Muscle layer of colon (tissue), 2 donors: ENCODE data around the gene COX19.
"Not testable (repeated sequence)": the region's sequence is repeated elsewhere in the genome, so short reads cannot be mapped to it uniquely, and the experiment has no call there.

Source experiments
- H3K27ac ChIP-seq: one replicate; pipeline ENCODE4 v1.7.0; 2013; ENCODE audit warnings: low read depth, mild to moderate bottlenecking, low read length, moderate library complexity
- H3K27me3 ChIP-seq, 2 donors: one replicate each; pipeline ENCODE4 v1.7.0; 2013; ENCODE audit warnings: low read length in 2 of 2, mild to moderate bottlenecking in 2 of 2; ENCODE audit not compliant: insufficient read depth in 2 of 2, control insufficient read depth in 1 of 2
- H3K36me3 ChIP-seq: one replicate; pipeline ENCODE4 v1.7.0; 2013; ENCODE audit warnings: mild to moderate bottlenecking, low read length; ENCODE audit not compliant: insufficient read depth
- H3K4me1 ChIP-seq: one replicate; pipeline ENCODE4 v1.7.0; 2013; ENCODE audit warnings: mild to moderate bottlenecking, low read length; ENCODE audit not compliant: insufficient read depth
- H3K4me3 ChIP-seq, 2 donors: one replicate each; pipeline ENCODE4 v1.7.0; 2013; ENCODE audit warnings: low read length in 2 of 2, low read depth in 1 of 2, mild to moderate bottlenecking in 1 of 2, moderate library complexity in 1 of 2
- H3K9ac ChIP-seq: one replicate; pipeline ENCODE4 v1.7.0; 2013; ENCODE audit warnings: low read length
- H3K9me3 ChIP-seq: one replicate; pipeline ENCODE4 v1.7.0; 2013; ENCODE audit warnings: mild to moderate bottlenecking, low read length
- donor health status: abdominal sarcoma.
- donor health status: Adenocarcinoma of cecum.

Gene COX19

GRCh38 chr7:1008733-1009363 is 33.5 kb upstream of the COX19 start:
- no peaks in the 10 kb centered on the region for H3K9me3 ChIP-seq
- H3K9ac ChIP-seq, result no peak overlapping the region
- no peak overlapping the region for H3K27ac ChIP-seq
- no peaks in the 10 kb centered on the region for H3K27me3 ChIP-seq
- no peak overlapping the region for H3K4me3 ChIP-seq
- H3K4me1 ChIP-seq, result no peaks in the 10 kb centered on the region
- H3K36me3 ChIP-seq, result peaks cover 9% of the 10 kb centered on the region

- Histone ChIP-seq H3K4me3 (no peak overlapping the region), H3K36me3 (peaks cover 9% of the 10 kb centered on the region), H3K27me3 (no peaks in the 10 kb centered on the region)
Observed at GRCh38 chr7:1007901-1008300, 32.6 kb upstream of the COX19 start.

DNA sequence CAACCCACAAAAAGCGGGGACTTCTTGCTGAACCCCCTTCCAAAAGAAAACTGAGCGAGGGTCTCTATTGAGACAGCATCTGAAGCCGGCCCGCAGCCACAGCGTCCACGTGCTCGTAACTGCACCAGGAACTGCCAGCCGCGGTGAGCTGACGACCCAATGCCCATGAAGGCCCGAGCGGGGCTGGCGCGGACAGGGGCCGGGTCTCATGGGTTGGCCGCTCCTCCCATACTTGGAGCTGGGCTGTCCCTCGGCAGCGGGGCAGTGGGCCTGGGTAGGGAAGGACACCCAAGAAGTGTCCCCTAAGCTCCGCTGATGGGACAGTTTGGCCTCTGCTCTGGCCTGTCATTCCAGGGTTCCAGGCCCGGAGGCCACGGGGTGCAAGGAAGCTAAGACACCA is 30.0 kb upstream of the COX19 start:
- Histone ChIP-seq H3K4me1 (no peaks in the 10 kb centered on the region), H3K36me3 (peaks cover 9% of the 10 kb centered on the region), H3K9me3 (no peaks in the 10 kb centered on the region), H3K27ac (no peak overlapping the region), H3K27me3 (no peaks in the 10 kb centered on the region), H3K4me3 (no peak overlapping the region), H3K9ac (no peak overlapping the region)

More at GRCh38 chr7:1007901-1008300, 32.6 kb upstream of the COX19 start:
- H3K27ac ChIP-seq, result no peak overlapping the region
- no peak overlapping the region for H3K9ac ChIP-seq
- no peaks in the 10 kb centered on the region for H3K9me3 ChIP-seq
- no peaks in the 10 kb centered on the region for H3K4me1 ChIP-seq

DNA sequence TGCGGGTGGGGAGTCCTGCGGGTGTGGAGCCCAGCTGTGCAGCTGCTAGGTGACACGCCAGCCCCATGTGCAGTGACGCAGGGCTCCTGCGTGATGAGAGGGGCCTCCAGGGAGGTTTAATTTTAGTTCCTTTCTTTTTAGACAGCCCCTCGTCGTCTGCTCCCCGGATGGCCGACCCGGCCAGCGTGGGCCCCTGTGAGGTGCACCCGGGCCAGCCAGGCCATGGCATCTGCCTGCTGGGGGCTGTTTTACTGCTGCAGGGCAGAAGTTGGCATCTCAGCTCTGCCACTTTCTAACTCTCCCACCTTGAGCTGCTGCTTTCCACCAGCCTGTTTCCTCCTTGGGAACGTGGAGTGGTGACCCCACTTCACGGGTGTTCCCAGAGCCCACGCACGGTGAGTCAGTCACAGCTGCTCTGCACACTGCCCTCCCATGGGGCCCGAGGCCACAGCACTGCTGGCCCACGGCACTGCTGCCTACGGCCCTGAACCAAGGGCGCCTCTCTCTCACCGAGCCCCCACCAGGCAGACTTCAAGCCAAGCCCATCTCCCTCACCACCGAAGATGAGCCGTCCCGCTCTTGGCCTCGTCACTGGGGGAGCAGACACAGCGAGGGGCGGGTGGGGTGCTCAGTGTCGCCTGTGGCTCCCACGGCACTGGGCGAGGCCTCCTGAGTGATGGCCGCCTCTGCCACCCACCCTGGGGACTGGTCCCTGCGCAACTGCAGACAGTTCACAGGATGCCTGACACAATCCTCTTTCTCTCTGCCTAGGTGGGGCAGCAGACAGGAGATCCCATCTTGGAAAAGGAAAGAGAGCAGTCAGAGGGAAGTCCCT is 28.9 kb upstream of the COX19 start:
- Histone ChIP-seq H3K36me3 (peaks cover 2% of the 10 kb centered on the region), H3K9me3 (no peaks in the 10 kb centered on the region)

GRCh38 chr7:1002445-1002844 is 27.1 kb upstream of the COX19 start:
- not testable (repeated sequence) for H3K27me3 ChIP-seq, H3K9me3 ChIP-seq, H3K36me3 ChIP-seq, H3K4me1 ChIP-seq, H3K4me3 ChIP-seq, H3K9ac ChIP-seq, H3K27ac ChIP-seq

More for the DNA sequence above, 28.9 kb upstream of the COX19 start:
- Histone ChIP-seq H3K27me3 (no peaks in the 10 kb centered on the region), H3K4me3 (no peak overlapping the region), H3K27ac (no peak overlapping the region), H3K9ac (no peak overlapping the region), H3K4me1 (no peaks in the 10 kb centered on the region)

DNA sequence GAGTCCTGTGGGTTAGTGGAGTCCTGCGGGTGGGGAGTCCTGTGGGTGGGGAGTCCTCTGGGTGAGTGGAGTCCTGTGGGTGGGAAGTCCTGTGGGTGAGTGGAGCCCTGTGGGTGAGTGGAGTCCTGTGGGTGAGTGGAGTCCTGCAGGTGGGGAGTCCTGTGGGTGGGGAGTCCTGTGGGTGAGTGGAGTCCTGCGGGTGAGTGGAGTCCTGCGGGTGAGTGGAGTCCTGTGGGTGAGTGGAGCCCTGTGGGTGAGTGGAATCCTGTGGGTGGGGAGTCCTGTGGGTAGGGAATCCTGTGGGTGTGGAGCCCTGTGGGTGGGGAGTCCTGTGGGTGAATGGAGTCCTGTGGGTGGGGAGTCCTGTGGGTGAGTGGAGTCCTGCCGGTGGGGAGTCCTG is 26.7 kb upstream of the COX19 start:
- not testable (repeated sequence) for H3K9me3 ChIP-seq, H3K9ac ChIP-seq, H3K4me1 ChIP-seq, H3K4me3 ChIP-seq, H3K27ac ChIP-seq, H3K36me3 ChIP-seq, H3K27me3 ChIP-seq

DNA sequence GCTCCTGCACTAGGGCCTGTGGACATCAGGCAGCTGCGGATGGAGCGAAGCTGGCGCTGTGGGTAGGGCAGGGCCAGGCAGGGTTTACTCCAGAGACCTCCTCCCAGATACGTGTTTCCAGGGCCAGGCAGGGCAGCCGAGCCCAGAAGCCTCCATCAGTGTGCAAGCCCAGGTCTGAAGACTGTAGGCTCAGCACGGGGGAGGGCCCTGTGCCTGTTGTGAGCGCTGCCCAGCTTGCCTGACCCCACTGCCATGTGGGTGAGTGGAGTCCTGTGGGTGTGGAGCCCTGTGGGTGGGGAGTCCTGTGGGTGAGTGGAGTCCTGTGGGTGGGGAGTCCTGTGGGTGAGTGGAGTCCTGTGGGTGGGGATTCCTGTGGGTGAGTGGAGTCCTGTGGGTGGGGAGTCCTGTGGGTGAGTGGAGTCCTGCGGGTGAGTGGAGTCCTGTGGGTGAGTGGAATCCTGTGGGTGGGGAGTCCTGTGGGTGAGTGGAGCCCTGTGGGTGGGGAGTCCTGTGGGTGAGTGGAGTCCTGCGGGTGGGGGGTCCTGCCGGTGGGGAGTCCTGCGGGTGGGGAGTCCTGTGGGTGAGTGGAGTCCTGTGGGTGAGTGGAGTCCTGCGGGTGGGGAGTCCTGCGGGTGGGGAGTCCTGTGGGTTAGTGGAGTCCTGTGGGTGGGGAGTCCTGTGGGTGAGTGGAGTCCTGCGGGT is 25.9 kb upstream of the COX19 start:
- not testable (repeated sequence) for H3K4me1 ChIP-seq, H3K9me3 ChIP-seq, H3K4me3 ChIP-seq, H3K9ac ChIP-seq, H3K36me3 ChIP-seq, H3K27ac ChIP-seq, H3K27me3 ChIP-seq

DNA sequence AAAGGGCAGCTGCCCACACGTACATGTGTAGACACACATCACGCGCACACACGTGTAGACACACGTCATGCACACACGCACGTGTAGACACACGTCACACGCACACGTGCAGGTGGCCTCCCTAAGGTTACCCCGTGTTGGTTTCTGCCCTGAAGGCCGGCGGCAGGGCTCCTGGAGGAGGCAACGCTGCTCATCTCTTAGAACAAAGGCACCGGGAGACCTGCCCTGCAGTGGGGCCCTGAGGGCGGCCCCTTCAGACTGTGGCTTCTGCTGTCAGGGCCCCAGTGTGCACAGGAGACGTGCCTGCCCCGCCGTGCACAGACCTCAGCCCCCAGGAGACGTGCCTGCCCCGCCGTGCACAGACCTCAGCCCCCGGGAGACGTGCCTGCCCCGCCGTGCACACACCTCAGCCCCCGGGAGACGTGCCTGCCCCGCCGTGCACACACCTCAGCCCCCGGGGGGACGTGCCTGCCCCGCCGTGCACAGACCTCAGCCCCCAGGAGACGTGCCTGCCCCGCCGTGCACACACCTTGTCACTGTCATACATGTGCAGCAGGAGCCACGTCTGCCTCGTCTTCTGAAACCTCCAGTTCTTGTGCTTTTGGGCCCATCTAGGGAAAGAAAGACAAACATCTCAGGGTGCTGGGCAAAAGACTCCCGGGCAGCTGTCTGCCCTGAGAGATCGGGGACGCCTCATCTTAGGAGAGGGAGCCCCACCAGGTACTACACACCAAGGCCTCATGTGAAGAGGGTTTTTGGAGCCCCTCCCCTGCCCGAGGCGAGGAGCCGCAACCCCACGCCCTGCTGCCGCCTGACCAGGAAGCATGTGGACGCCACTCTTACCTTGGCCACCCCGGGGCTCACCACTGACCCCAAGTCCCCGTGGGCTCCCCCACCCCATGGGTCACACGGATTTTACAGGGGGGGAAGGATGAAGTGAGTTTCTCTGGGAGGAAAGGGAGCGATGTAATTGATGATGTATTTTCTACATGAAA is 24.9 kb upstream of the COX19 start:
- Histone ChIP-seq H3K4me1 (no peaks in the 10 kb centered on the region), H3K27me3 (no peaks in the 10 kb centered on the region), H3K27ac (no peak overlapping the region), H3K36me3 (peaks cover 10% of the 10 kb centered on the region), H3K9ac (no peak overlapping the region), H3K9me3 (no peaks in the 10 kb centered on the region), H3K4me3 (no peak overlapping the region)

DNA sequence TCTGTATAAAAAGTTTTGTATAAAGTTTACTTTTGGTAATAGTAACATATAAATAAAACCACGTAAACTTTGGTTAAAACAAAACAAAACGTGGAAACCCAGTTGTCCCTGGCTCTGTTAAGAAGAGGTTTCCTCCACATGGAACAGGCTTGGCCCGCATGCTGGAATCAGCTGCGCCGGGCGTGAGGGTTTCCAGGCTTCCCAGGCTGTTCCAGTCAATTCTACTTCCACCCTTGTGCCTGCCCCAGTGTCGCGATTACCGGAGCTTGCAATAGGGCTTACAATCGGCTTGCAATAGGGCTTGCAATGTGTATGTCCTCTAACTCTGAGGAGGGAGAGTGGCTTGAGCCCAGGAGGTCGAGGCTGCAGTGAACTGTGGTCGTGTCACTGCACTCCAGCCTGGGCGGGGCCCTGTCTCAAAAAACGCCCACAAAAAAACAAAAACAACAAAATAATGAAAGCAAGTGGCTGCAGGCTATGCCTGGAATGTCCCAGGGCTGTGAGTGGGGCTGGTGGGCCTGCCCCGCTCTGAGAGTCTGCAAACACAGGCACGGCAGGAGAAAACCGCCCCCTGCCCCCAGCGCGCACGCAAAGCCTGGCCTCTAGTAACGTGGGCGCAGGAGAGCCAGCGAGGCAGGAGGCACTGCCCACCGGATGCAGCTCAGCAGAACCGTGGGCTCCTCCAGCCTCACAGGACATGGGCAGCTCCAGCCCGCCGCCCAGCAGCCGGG is 24.0 kb upstream of the COX19 start:
- H3K9me3 ChIP-seq, result no peaks in the 10 kb centered on the region
- peaks cover 10% of the 10 kb centered on the region for H3K36me3 ChIP-seq
- H3K4me1 ChIP-seq, result no peaks in the 10 kb centered on the region
- no peak overlapping the region for H3K27ac ChIP-seq
- no peak overlapping the region for H3K9ac ChIP-seq
- no peak overlapping the region for H3K4me3 ChIP-seq
- no peaks in the 10 kb centered on the region for H3K27me3 ChIP-seq

- Histone ChIP-seq H3K27ac (no peak overlapping the region), H3K4me1 (peaks cover 9% of the 10 kb centered on the region), H3K36me3 (peaks cover 10% of the 10 kb centered on the region), H3K9me3 (no peaks in the 10 kb centered on the region), H3K27me3 (no peaks in the 10 kb centered on the region), H3K9ac (no peak overlapping the region), H3K4me3 (no peak overlapping the region)
Observed at GRCh38 chr7:997404-998395, 22.4 kb upstream of the COX19 start.
